Stimulated activated CD8-positive, alpha-beta memory T cell treated with anti-CD3 and anti-CD28 coated beads, Interleukin-15, amount 100 ng/mL, for 48 hours (primary cell): ENCODE data around the gene TPRN.

Experiments used
- DNase-seq, 2 donors: peaks; one replicate each; pipeline ENCODE4 v3.0.0-alpha.2; 2020; ENCODE audit warnings: low read depth in 2 of 2

The TPRN gene

DNA sequence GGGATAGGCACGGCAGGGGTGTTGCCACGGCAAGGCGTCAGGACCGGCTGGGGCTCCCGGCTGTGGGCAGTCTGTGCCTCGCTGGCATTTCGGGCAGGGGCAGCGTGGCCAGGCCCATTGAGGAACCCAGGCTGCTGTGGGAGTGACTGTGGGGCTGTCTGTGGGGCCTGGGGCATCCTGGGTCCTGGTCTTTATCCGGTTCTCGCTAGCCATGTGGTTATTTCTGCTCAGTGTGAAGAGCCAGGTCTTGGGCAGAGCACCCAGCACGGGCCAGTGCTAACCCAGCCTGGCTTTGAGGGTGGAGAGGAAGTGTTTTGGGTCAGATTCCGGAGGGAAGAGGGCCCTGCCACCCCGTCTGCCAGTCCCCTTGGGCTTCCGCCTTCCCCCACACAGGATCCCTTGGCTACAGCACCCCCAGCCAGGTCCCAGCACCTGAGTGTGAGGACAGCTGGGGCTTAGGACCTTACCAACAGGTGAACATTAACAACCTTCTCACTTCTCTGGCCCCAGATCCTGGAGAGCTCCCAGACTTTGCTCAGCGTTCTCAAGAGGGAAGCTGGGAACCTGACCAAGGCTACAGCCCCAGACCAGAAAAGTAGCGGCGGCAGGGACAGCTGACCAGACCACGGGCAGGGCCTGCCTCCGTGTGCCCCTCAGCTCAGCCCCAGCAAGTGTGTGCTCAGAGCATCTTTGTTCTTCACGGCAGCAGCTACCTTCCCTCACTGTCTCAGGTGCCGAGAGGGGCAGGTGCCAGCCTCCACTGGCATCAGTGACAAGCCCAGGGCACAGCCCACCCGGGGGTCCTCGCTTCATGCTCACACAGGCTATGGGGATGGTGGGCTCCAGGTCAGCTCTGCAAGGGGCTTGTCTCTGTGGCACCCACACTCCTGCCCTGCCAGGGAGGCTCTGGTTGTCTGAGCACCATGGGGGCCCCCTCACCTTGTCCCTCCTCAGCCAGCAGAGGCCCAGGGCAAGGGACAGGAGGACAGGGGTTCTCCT is 10.9 kb downstream of the TPRN start:
- no peak for DNase-seq

DNA sequence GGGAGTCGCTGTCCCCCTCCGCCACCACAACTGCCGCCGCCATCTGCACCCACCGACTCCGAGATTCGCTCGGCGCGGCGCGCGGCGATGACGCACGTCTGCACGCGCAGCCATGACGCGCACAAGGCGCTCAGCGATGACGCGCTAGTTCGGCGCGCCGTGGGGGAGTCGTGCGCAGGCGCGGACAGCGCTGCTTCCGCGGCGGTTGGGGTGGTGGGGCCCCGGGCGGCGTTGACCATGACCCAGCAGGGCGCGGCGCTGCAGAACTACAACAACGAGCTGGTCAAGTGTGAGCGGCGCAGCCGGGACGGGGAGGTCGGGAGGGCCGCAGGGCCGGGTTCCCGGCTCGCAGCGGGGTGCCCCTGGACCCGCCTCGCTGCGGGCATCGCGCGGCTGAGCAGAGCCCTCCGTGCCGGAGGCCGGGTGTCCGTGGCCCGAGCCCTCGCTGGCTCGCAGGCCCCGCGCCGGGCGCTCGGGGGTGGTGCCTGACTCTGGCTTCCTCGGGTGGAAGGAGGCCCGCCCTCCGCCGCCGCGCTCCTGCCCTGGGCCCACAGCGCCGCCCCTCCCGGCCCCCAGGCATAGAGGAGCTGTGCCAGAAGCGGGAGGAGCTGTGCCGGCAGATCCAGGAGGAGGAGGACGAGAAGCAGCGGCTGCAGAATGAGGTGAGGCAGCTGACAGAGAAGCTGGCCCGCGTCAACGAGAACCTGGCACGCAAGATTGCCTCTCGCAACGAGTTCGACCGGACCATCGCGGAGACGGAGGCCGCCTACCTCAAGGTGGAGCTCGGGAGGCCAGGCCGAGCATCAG is 11.8 kb downstream of the TPRN start, which contains the start of the genes ANAPC2 and SSNA1:
Gene ANAPC2, minus strand, starts transcription at position 71 of the 807 bp plus-strand sequence. Its CDS starts 28 bp downstream, at position 43.
Gene SSNA1, plus strand, starts transcription at position 187 of the 807 bp plus-strand sequence. Its CDS starts 51 bp downstream, at position 238.
- DNase-seq = peak; percentile 88 to 91

DNA sequence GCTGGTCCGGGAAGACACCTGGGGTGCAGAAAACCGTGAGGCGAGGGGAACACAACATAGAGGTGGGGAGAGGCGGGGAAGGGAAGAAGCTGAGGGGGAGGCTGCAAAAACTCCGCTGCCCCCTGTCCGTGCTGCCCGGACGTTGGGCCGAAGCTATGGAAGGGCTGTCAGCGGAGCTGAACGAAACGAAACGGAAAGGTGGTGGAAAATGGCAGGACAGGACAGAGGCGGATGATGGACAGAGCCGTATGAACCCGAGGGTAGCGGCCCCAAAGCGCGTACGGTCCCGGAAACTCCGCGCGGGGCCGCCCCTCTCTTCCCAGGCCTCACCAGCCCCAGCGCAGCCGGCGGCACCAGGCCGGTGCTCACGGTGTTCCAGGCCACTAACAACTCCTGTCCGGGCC is 12.5 kb downstream of the TPRN start:
- DNase-seq = no peak

DNA sequence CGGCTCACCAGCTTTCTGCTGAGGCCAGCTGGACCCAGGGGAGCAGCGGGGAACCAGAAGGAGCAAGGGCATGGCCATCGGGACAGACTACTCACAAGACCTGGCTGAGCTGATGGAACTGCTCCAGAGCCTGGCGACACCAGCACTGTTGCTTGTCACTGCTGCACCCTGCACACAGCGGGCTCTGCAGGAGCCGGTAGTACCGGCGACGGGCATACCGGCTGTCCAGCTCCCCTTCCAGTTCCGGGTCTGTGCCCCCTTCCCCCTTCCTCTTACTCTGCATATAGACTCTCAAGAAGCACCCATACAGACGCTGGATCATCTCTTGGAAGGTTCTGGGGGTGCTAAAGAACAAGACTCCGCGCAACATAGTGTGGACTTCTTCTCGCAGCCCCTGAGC is 13.2 kb downstream of the TPRN start:
- no peak for DNase-seq

DNA sequence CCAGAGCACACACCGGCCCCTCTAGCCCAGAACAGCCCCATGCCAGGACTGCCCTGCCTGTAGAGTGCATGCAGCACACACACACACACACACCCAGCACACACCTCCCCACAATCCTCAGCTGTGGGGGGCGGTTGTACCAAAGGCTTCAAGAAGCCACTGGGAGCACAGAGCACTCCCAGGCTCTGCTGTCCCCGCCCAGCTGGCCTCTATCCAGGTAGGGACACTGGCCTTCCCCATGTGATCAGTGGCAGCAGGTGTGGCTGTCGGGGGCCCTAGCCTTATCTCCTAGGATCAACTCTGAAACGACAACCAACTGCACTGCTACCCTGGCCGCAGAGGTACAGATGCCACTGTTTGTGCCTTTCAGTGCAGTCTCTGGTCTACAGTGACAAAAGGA is 14.2 kb downstream of the TPRN start:
- no peak for DNase-seq

DNA sequence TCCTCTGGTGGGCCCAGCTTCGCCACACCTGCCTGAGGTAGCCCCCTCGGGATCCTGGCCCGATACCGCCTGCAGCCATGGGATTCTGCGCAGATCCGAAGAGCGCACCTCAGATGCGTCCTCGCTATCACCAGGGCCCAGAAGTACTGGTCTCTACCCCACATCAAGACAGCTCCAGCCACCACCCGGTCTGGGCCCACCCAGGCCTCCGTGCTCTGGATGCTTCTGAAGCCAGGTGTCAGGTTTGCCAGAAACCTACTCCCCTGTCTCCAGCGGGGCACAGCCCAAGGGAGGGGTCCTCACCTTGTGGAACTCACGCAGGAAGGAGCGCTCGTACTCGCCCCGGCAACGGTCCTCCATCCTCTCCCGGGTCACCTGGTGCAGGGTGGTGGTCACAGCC is 14.6 kb downstream of the TPRN start:
- DNase-seq = no peak

DNA sequence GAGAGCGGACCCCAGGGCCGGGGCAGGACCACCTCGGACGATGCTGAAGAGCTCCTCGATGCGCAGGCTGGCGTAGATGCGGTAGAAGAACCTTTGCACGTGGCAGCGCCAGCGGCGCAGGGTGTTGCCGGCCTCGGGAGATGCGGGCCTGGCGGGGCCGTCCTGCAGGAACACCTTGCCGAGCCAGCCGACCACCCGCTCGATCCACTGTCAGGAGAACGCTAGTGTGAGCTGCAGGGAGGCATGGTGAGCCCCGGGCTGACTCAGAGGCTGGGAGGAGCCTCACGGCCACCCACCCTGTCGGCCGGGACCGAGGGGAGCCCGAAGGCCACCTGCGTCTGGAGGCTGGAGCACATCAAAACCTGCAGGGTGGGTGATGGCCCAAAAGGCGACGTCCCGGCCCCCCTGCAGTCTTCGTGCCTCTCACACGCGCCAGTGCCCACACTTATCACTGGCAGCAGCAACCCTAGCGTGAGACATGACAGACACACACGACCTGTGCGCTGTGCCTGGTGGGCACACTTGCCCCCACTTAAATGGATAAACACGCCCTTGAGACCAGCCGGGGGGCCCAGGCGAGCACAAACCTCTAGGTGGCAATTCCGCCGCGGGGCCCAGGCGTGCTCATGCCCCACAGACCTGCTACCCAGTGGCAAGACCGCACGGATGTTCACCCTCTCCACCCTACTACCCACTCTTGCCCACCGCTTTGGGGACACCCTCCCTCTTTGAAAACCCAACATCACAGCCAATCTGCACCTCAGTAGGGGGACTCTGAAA is 15.5 kb downstream of the TPRN start:
- DNase-seq = no peak

DNA sequence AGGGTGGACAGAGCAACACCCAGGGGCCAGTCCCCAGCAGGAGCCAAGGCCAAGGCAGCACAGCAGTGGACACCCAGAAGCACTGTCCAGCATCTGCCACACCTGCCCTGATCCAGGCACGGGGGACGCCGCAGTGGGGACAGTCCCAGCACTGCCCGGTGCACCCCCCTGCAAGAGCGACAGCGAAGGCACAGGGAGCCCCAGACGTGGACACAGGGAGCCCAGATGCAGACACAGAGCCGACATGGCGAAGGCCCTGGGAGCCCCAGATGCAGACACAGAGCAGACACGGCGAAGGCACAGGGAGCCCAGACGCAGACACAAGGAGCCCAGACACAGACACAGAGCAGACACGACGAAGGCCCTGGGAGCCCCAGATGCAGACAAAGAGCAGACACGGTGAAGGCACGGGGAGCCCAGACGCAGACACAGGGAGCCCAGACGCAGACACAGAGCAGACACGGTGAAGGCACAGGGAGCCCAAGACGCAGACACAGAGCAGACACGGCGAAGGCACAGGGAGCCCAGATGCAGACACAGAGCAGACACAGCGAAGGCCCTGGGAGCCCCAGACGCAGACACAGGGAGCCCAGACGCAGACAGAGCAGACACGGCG is 16.5 kb downstream of the TPRN start:
- no peak for DNase-seq

DNA sequence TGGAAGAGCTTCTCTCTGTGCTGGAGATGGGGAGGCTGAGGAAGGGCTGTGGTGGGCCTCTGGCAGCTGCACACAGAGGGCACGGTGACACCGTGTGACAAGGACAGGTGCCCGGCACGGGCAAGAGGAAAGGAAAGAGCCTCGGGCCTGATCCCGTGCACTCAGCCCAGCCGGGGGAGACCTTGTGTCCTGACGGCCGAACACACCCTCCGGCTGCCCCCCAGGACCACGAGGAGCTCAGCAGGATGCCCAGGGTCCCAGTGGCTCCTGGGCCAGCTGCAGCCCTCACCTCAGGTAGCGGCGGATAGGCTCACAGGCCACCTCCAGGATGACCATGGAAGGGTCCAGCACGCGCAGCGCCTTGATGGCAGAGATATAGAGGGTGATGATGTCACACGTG is 17.7 kb downstream of the TPRN start:
- DNase-seq = no peak

DNA sequence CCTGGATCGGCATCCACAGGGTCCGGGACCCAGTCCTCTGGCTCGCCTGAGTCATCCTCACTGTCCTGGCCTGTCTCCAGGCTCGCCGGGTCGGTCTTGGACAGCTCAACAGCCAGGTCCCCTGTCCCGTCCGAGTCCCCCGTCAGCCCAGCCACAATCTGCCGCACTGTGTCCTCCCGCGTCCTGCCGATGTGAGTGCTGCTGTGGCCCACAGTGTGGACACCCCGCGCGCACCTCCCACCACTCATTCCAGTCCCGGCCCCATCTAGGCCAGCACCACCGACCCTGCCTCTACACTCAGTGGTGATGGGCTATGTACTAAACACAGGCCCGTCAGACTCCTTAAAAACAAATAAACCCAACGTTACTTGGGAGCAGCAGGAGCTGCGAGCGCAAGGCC is 18.9 kb downstream of the TPRN start:
- DNase-seq = no peak

DNA sequence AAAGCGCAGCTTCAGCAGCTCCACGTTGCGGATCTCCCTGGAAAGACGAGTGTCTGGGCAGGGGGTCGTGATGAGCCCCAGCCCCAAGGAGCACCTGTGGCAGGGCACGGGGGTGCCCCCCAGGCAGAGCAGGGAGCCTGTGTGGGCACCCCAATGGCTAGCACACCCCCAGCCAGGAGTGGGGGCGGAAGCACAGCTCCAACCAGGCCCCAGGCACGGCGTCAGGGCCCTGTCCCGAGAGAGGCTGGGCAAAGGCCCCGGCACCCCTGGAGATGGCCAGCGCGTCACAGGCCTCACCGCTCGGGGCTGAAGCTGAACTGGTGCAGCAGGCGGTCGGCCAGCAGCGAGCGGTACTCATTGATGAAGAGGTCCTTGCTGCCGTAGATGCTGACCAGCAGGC is 20.1 kb downstream of the TPRN start:
- DNase-seq = no peak

DNA sequence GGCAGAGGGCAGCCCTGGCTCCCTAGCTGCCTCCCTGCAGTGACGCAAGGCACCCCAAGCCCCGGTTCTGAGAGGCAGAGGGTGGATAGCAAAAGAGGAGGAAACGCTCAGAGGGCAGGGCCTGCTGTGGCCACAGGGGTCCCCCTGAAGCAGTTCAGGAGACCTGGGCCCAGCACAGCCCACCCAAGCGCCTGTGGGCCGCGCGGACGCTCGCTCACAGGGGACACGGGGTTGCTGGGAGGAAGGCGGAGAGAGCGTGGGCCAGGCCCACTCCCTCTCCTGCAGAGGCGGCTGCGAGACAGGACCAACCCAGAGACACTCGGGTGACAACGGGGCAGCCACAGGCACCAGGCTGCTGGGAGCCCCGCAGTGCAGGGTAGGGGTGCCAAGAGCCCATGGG is 20.8 kb downstream of the TPRN start:
- DNase-seq = no peak

DNA sequence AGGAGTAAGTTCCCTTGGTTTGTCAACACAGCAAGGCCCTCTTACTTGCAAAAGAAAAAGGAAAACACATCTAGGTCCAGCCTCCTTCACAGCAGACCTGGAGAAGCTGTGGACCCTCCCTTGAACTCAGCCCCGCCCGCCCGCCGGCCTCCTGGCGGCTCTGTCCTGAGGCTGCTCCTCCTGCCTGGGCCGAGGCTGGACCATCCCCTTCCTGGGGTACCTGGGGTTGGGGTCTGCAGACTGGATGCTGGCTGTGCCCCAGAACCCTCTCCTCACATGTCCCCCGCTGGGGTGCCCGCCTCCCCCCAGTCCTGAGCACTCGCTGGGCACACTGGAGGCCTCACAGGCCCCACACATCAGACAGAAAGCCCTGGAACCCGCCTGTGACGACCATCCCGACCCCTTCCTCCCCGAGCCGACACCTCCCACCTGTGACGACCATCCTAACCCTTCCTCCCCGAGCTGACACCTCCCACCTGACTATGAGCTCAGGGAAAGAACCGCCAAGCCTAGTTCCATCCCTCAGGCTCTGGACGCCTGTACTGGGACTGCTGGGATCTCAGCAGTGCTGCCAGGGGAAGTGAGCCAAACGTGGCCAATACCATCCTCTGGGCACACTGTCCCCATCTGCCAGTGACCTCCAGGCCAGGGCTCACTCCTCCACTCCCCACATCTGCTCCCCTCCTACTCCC is 21.5 kb downstream of the TPRN start:
- no peak for DNase-seq

DNA sequence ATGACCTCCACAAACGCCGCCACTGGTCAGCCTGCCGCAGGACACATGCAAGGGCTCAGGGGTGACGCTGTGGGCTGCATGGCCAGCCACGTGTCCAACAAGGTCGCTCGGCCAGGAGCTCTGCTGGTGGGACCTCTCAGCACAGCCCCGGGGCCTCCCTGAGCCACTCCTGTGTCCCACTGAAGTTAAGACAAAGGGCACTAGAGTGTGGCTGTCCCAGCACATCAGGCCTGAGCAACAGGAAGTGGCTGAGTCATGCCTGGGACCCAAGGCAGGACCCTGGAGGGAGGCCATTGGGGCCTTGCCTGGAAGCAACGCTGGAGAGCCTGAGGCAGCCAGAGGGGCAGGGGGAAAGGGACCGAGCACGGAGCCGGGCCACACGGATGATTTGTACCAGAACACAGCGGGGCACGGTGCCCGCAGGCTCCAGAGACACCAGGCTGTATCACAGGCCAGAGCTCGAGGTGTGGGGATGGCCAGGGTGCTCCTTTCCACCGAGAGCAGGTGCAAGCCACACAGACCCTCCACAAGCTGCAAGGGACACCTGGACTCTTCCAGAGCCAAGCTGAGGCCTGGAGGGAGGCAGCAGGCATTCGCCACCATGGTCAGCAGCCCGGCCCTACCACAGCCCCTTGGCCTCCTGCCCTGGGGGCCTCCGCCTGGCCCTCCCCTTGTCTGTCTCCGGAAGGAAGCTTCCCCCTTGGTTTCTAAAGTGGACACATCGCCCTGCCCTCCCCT is 22.2 kb downstream of the TPRN start:
- no peak for DNase-seq

DNA sequence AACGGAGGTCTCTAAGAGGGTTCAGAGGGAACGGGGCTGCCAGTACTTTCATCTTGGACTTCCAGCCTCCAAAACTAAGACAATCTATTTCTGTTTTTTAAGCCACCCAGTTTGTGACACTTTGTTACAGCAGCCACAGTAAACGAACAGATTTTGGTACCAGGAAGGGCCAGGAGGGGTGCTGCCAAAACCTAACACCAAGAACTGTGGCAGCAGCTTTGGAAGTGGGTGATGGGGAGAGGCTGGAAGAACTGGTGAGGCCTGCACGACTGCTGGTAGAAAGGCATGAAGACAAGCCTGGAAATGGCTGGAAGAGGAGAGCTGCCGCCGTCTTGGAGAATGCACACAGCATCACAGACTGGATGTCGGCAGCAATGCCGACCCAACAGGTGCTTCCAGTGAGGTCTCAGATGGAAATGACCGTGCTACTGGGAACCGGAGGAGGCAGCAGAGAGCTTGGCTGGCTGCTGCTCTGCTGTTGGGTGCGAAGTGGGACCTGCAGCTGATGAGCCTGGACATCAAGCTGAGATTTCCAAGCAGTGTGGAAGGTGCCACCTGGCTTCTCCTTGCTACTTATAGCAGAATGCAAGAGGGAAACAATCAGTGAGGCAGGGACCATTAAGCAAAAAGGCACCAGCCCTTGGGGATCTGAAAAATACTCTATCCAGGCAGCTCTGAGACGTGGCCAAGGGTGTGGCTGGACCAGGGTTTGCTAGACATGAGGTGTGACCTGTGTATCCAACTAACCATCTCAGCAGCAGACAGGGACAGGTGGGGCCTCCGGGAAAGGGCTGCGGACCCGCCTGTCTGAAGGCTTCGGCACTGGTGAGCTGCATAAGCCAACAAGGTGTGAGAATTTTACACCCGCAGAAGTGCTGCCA is 24.0 kb downstream of the TPRN start:
- DNase-seq = no peak

DNA sequence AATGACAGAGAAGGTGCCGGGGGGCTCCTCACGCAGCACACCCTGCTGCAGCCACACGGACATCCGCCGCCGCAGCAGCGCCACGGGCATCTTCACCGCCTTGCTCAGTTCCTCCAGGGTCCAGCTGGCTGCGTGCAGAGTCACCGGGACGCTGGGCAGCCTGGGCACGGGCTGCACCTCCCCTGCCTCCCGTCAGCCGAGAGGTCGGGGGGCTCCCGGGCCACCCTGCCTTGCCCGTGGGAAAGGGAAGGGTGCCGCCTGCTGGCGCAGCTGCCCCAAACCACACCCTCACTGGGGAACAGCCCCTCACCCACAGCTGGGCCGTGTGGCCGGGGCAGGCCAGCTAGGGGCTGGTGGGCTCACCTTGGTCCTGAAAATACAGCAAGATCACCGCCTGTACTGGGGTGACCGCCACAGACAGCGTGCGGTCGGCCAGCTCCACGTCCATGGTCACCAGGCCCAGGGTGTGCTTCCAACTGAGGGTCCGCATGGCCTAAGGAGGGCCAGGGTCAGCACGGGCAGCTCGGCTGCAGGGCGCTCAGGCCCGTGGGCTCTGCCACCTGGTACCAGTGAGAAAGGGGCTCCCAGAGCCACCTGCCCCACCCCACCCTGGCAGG is 25.1 kb downstream of the TPRN start:
- DNase-seq = no peak

DNA sequence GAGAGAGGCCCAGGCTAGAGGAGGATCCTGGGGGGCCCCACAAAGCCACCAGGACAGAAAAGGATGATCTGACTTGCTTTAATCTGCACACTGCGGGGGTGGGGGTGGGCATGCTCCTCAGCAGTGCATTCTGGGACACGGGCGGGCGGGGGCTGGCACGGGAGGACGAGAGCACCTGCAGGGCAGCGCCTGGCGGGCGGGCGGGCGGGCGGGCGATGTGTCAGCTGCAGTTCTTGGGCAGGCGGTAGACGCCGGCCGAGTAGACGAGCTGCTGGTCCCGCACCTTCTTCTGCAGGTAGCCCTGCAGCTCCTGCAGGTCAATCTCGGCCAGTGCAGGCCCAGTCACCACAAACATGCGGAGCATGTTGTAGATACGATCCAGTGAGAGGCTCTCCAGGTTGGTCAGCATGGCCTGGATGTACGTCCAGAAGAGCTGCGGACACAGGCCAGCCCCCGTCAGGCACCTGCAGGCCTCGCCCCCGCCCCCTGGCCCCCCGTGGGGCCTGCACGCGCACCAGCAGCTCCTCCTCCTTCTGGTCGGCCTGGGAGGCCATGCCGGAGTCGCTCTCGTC is 25.7 kb downstream of the TPRN start:
- DNase-seq = no peak
